Loucy (cell line): ENCODE data around the gene SH3GLB1.
"Not testable (repeated sequence)": the region's sequence is repeated elsewhere in the genome, so short reads cannot be mapped to it uniquely, and the experiment has no call there.

ENCODE experiments used
- H2AFZ ChIP-seq: fragments of 200-600 bp; sonication (generic); 2 replicates; pipeline ENCODE4 v1.6.0; 2016; ENCODE audit warnings: antibody characterized with exemption, mild to moderate bottlenecking, low read length, moderate library complexity
- H3F3A ChIP-seq: fragments of 200-600 bp; 2 replicates; pipeline ENCODE4 v1.6.0; 2016; ENCODE audit warnings: antibody characterized with exemption, low read depth, mild to moderate bottlenecking
- H3K27me3 ChIP-seq: fragments of 200-600 bp; sonication (generic); 2 replicates; pipeline ENCODE4 v1.6.1; 2014; ENCODE audit warnings: low read length, mild to moderate bottlenecking; ENCODE audit not compliant: insufficient read depth, poor library complexity, severe bottlenecking
- H3K36me3 ChIP-seq: fragments of 200-600 bp; sonication (generic); 2 replicates; pipeline ENCODE4 v1.6.1; 2016; ENCODE audit warnings: low read length; ENCODE audit not compliant: insufficient read depth
- H3K4me1 ChIP-seq: fragments of 200-600 bp; sonication (generic); 2 replicates; pipeline ENCODE4 v1.5.1; 2014; ENCODE audit warnings: low read length, mild to moderate bottlenecking; ENCODE audit not compliant: insufficient read depth, poor library complexity, severe bottlenecking
- H3K4me2 ChIP-seq: fragments of 200-600 bp; sonication (generic); 2 replicates; pipeline ENCODE4 v1.6.0; 2014; ENCODE audit warnings: antibody characterized with exemption, low read length, low read depth, mild to moderate bottlenecking; ENCODE audit not compliant: poor library complexity, severe bottlenecking
- H3K4me3 ChIP-seq: fragments of 200-600 bp; sonication (generic); 2 replicates; pipeline ENCODE4 v1.5.1; 2014; ENCODE audit warnings: low read length, mild to moderate bottlenecking, mixed read lengths; ENCODE audit not compliant: poor library complexity, severe bottlenecking
- H3K79me2 ChIP-seq: fragments of 200-600 bp; sonication (generic); 2 replicates; pipeline ENCODE4 v1.6.1; 2014; ENCODE audit warnings: low read length; ENCODE audit not compliant: insufficient read depth
- H3K9ac ChIP-seq: fragments of 200-600 bp; sonication (generic); 2 replicates; pipeline ENCODE4 v1.6.0; 2014; ENCODE audit warnings: mild to moderate bottlenecking, low read depth, low read length, moderate library complexity; ENCODE audit not compliant: poor library complexity, severe bottlenecking
- H3K9me2 ChIP-seq: fragments of 200-600 bp; sonication (generic); replicated peaks from 2 replicates; pipeline ENCODE4 v1.6.1; 2016; ENCODE audit warnings: low read depth, low read length, mixed read lengths
- H3K9me3 ChIP-seq: fragments of 200-600 bp; sonication (generic); 2 replicates; pipeline ENCODE4 v1.6.1; 2014; ENCODE audit warnings: mild to moderate bottlenecking, antibody characterized with exemption, low read length, low read depth; ENCODE audit not compliant: insufficient read depth
- H4K20me1 ChIP-seq: fragments of 200-600 bp; sonication (generic); 2 replicates; pipeline ENCODE4 v1.6.0; 2014; ENCODE audit warnings: antibody characterized with exemption, low read length, mild to moderate bottlenecking; ENCODE audit not compliant: insufficient read depth, poor library complexity, severe bottlenecking
- EZH2phosphoT487 ChIP-seq: fragments of 200-600 bp; IDR thresholded peaks from 2 replicates; pipeline ENCODE4 v1.6.1; 2018; ENCODE audit warnings: antibody characterized with exemption, mild to moderate bottlenecking, moderate library complexity, borderline replicate concordance
- TF ChIP-seq, protein P1 (sequence below): fragments of 200-600 bp; sonication (generic); conservative IDR thresholded peaks from 2 replicates; pipeline ENCODE4 v1.5.1; 2014; ENCODE audit warnings: mild to moderate bottlenecking, antibody characterized with exemption, low read length

Gene SH3GLB1

GRCh38 chr1:86704458-86704971 is at the start of gene SH3GLB1:
SH3GLB1 (plus strand) TSS chr1:86704576; CDS start chr1:86704900, 324 bp downstream.
- H3K9me2 ChIP-seq, result no peaks in the 10 kb centered on the region
- H3K4me3 ChIP-seq, result peak within 1 kb of the TSS; percentile 87
- no peaks in the 10 kb centered on the region for H3K27me3 ChIP-seq
- H3K9me3 ChIP-seq, result no peaks in the 10 kb centered on the region
- peak within 1 kb of the TSS; percentile 99 for H2AFZ ChIP-seq
- H3K4me1 ChIP-seq, result peaks cover 32% of the 10 kb centered on the region
- H3K36me3 ChIP-seq, result no peaks in the 10 kb centered on the region
- H3F3A ChIP-seq, result peaks cover 5% of the 10 kb centered on the region; the same call in 1 of the 2 replicates
- H3K4me2 ChIP-seq, result peak within 1 kb of the TSS; percentile 99
- no peak for TF ChIP-seq EZH2phosphoT487
- TF ChIP-seq, protein P1, sequence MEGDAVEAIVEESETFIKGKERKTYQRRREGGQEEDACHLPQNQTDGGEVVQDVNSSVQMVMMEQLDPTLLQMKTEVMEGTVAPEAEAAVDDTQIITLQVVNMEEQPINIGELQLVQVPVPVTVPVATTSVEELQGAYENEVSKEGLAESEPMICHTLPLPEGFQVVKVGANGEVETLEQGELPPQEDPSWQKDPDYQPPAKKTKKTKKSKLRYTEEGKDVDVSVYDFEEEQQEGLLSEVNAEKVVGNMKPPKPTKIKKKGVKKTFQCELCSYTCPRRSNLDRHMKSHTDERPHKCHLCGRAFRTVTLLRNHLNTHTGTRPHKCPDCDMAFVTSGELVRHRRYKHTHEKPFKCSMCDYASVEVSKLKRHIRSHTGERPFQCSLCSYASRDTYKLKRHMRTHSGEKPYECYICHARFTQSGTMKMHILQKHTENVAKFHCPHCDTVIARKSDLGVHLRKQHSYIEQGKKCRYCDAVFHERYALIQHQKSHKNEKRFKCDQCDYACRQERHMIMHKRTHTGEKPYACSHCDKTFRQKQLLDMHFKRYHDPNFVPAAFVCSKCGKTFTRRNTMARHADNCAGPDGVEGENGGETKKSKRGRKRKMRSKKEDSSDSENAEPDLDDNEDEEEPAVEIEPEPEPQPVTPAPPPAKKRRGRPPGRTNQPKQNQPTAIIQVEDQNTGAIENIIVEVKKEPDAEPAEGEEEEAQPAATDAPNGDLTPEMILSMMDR, result peak; percentile 76
- H3K9ac ChIP-seq, result peak within 1 kb of the TSS; percentile 86
- H3K79me2 ChIP-seq, result peaks cover 45% of the 10 kb centered on the region
- H4K20me1 ChIP-seq, result peaks cover 44% of the 10 kb centered on the region

DNA sequence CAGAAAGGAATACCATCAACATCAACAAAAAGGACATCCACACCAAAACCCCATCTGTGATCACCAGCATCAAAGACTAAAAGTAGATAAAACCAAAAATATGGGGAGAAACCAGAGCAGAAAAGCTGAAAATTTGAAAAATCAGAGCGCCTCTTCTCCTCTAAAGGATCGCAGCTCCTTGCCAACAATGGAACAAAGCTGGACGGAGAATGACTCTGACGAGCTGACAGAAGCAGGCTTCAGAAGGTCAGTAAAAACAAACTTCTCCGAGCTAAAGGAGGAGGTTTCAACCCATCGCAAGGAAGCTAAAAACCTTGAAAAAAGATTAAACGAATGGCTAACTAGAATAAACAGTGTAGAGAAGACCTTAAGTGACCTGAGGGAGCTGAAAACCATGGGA is 46.0 kb upstream of the SH3GLB1 start:
- not testable (repeated sequence) for H4K20me1 ChIP-seq, H3K9me3 ChIP-seq, H3K4me1 ChIP-seq, H2AFZ ChIP-seq, H3K79me2 ChIP-seq, H3K27me3 ChIP-seq, H3K4me3 ChIP-seq, H3F3A ChIP-seq, H3K4me2 ChIP-seq, H3K36me3 ChIP-seq, H3K9me2 ChIP-seq, H3K9ac ChIP-seq

- no peaks in the 10 kb centered on the region for H3K4me1 ChIP-seq
- H3K4me3 ChIP-seq, result no peak overlapping the region
- H3K9me2 ChIP-seq, result no peaks in the 10 kb centered on the region
- no peaks in the 10 kb centered on the region for H4K20me1 ChIP-seq
- H3F3A ChIP-seq, result no peaks in the 10 kb centered on the region
- no peaks in the 10 kb centered on the region for H3K9me3 ChIP-seq
- no peaks in the 10 kb centered on the region for H3K27me3 ChIP-seq
- H3K36me3 ChIP-seq, result no peaks in the 10 kb centered on the region
- TF ChIP-seq EZH2phosphoT487, result no peak
- TF ChIP-seq, protein P1, result no peak
- no peak overlapping the region for H3K9ac ChIP-seq
- H2AFZ ChIP-seq, result no peak overlapping the region
- no peak overlapping the region for H3K4me2 ChIP-seq
- H3K79me2 ChIP-seq, result no peaks in the 10 kb centered on the region
These were observed 38.0 kb upstream of the SH3GLB1 start for GRCh38 chr1:86666368-86666767.

DNA sequence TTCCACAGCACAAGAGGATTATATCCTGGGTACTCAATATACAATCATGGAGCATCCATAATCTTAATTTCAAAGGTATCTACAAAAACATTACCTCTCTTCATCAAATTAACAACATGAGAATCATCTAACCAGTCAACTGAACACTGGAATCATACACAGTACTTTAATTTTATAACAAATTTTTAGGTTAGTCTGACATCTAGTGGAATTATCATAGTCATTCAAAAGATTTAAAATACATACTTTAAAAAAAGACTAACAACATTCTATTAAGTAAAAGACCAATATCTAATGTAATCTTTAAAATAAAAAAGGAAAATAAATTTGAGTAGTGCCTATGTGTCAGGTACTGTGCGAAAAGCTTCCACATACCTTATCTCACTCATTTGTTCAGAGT is 16.8 kb upstream of the SH3GLB1 start:
- Histone ChIP-seq H3K4me2 (no peak overlapping the region), H3K27me3 (no peaks in the 10 kb centered on the region), H3K9ac (no peak overlapping the region), H3F3A (no peaks in the 10 kb centered on the region), H3K4me3 (no peak overlapping the region), H2AFZ (no peak overlapping the region), H3K36me3 (no peaks in the 10 kb centered on the region), H3K9me3 (no peaks in the 10 kb centered on the region), H4K20me1 (no peaks in the 10 kb centered on the region), H3K4me1 (no peaks in the 10 kb centered on the region), H3K9me2 (no peaks in the 10 kb centered on the region), H3K79me2 (no peaks in the 10 kb centered on the region)
- no peak for TF ChIP-seq EZH2phosphoT487
- TF ChIP-seq, protein P1, result peak; percentile 36
